ENCODE results near the gene TRIM44. TPM values are rescaled to one million over a fixed set of nuclear protein-coding genes. Genes with fewer than 3 reads are reported as not detected.

Gene TRIM44
- total and polyA plus RNA-seq, 4 donors: 3.7 to 15.1 (median 10.4) TPM

GRCh38 chr11:35748644-35749043 lies 86.1 kb downstream of the TRIM44 start:
- no peak overlapping the region for H3K9ac ChIP-seq (ENCODE audit: low read depth in 1 of 2, low read length in 2 of 2)
- no peak for DNase-seq (ENCODE audit: low spot score)
- WGBS: 93% methylated on average over 1 of the region's 1 CpG
- TF ChIP-seq JUND (IDR thresholded peaks at IDR 0.05) (peak in 1 of 2 donors; percentile 66), REST (IDR thresholded peaks at IDR 0.05) (no peak), RXRA (IDR thresholded peaks at IDR 0.05) (peak in 1 of 2 donors; percentile 29), HNF4A (conservative IDR thresholded peaks at IDR 0.05) (peak; percentile 27 to 51)
- H3K27me3 ChIP-seq (ENCODE audit: control insufficient read depth in 4 of 4, insufficient read depth in 4 of 4, low read length in 3 of 4): no peaks in the 10 kb centered on the region
- peaks cover 0 to under 1% (median 0%) of the 10 kb centered on the region in 4 donors for H3K36me3 ChIP-seq (ENCODE audit: control insufficient read depth in 4 of 4, insufficient read depth in 3 of 4, low read depth in 1 of 4, low read length in 3 of 4)
- H3K4me3 ChIP-seq (ENCODE audit: low read depth in 1 of 3, low read length in 3 of 3): no peak overlapping the region
- H3K9me3 ChIP-seq (ENCODE audit: control insufficient read depth in 4 of 4, low read length in 3 of 4): no peaks in the 10 kb centered on the region
- peaks cover 3 to 48% (median 20%) of the 10 kb centered on the region in 4 donors for H3K4me1 ChIP-seq (ENCODE audit: control insufficient read depth in 4 of 4, insufficient read depth in 4 of 4, low read length in 3 of 4)
- no peak overlapping the region for H3K27ac ChIP-seq (ENCODE audit: low read depth in 1 of 2, low read length in 2 of 2)

- Histone ChIP-seq H3K27me3 (ENCODE audit: control insufficient read depth in 4 of 4, insufficient read depth in 4 of 4, low read length in 3 of 4) (no peaks in the 10 kb centered on the region), H3K27ac (ENCODE audit: low read depth in 1 of 2, low read length in 2 of 2) (no peak overlapping the region), H3K9me3 (ENCODE audit: control insufficient read depth in 4 of 4, low read length in 3 of 4) (no peaks in the 10 kb centered on the region), H3K4me1 (ENCODE audit: control insufficient read depth in 4 of 4, insufficient read depth in 4 of 4, low read length in 3 of 4) (peaks cover 5 to 48% (median 20%) of the 10 kb centered on the region in 4 donors), H3K4me3 (ENCODE audit: low read depth in 1 of 3, low read length in 3 of 3) (no peak overlapping the region), H3K9ac (ENCODE audit: low read depth in 1 of 2, low read length in 2 of 2) (no peak overlapping the region), H3K36me3 (ENCODE audit: control insufficient read depth in 4 of 4, insufficient read depth in 3 of 4, low read depth in 1 of 4, low read length in 3 of 4) (no peaks in the 10 kb centered on the region)
- TF ChIP-seq EGR1 (IDR thresholded peaks at IDR 0.05; ENCODE audit: low read depth in 2 of 2): no peak
- TF ChIP-seq HNF4G (IDR thresholded peaks at IDR 0.05): peak; percentile 89
- TF ChIP-seq YY1 (IDR thresholded peaks at IDR 0.05): peak; percentile 40
- TF ChIP-seq CTCF (IDR thresholded peaks at IDR 0.05; ENCODE audit: low read depth, low read length, missing input control): no peak
- no peak for TF ChIP-seq TAF1 (conservative IDR thresholded peaks at IDR 0.05)
- TF ChIP-seq RXRA (IDR thresholded peaks at IDR 0.05): peak; percentile 92 to 95
- TF ChIP-seq ATF3 (IDR thresholded peaks at IDR 0.05): peak; percentile 75
- peak; percentile 16 for TF ChIP-seq NR2F2 (IDR thresholded peaks at IDR 0.05)
- TF ChIP-seq JUND (IDR thresholded peaks at IDR 0.05): peak; percentile 65 to 85
- TF ChIP-seq MAX (IDR thresholded peaks at IDR 0.05): peak; percentile 17
- TF ChIP-seq FOXA1 (IDR thresholded peaks at IDR 0.05): peak; percentile 25
- peak; percentile 28 for TF ChIP-seq REST (IDR thresholded peaks at IDR 0.05)
- TF ChIP-seq SP1 (IDR thresholded peaks at IDR 0.05): peak; percentile 69
- TF ChIP-seq RAD21 (IDR thresholded peaks at IDR 0.05): peak; percentile 30 to 37
- TF ChIP-seq HNF4A (conservative IDR thresholded peaks at IDR 0.05): peak; percentile 98
- peak; percentile 47 for TF ChIP-seq ZBTB33 (IDR thresholded peaks at IDR 0.05)
- no peak for TF ChIP-seq FOXA2 (IDR thresholded peaks at IDR 0.05)
- no peak for TF ChIP-seq GABPA (IDR thresholded peaks at IDR 0.05 in 1 of 2, conservative IDR thresholded peaks at IDR 0.05 in 1 of 2)
- DNase-seq (ENCODE audit: low spot score): no peak
- 49% methylated on average over 2 of the region's 2 CpGs for WGBS
Measured at GRCh38 chr11:35750315-35750714, 87.7 kb downstream of the TRIM44 start.
